Measurements from ENCODE around the gene NRXN3.

Gene NRXN3

GRCh38 chr14:79732911-79733655 lies 1562.9 kb downstream of the NRXN3 start:
- Histone ChIP-seq H3K27ac (ENCODE audit: poor library complexity, severe bottlenecking) (no peak overlapping the region), H3K4me1 (ENCODE audit: insufficient read depth, poor library complexity, severe bottlenecking) (no peaks in the 10 kb centered on the region), H3K36me3 (ENCODE audit: low read depth) (no peaks in the 10 kb centered on the region), H3K9me3 (ENCODE audit: severe bottlenecking) (no peaks in the 10 kb centered on the region), H3K27me3 (ENCODE audit: insufficient read depth, poor library complexity, severe bottlenecking) (no peaks in the 10 kb centered on the region), H3K4me3 (ENCODE audit: severe bottlenecking) (no peak overlapping the region)
- no peak for ATAC-seq (ENCODE audit: low read depth)
- DNase-seq (ENCODE audit: low spot score): no peak
- TF ChIP-seq CTCF (IDR thresholded peaks at IDR 0.05; ENCODE audit: poor library complexity, severe bottlenecking): no peak

- H3K4me3 ChIP-seq (ENCODE audit: severe bottlenecking): no peak overlapping the region
- no peaks in the 10 kb centered on the region for H3K27me3 ChIP-seq (ENCODE audit: insufficient read depth, poor library complexity, severe bottlenecking)
- H3K9me3 ChIP-seq (ENCODE audit: severe bottlenecking): no peaks in the 10 kb centered on the region
- no peak overlapping the region for H3K27ac ChIP-seq (ENCODE audit: poor library complexity, severe bottlenecking)
- no peak for TF ChIP-seq CTCF (IDR thresholded peaks at IDR 0.05; ENCODE audit: poor library complexity, severe bottlenecking)
- H3K36me3 ChIP-seq (ENCODE audit: low read depth): no peaks in the 10 kb centered on the region
- H3K4me1 ChIP-seq (ENCODE audit: insufficient read depth, poor library complexity, severe bottlenecking): no peaks in the 10 kb centered on the region
- ATAC-seq (ENCODE audit: low read depth): no peak
- DNase-seq (ENCODE audit: low spot score): no peak
Measured at GRCh38 chr14:79734151-79734550, 1564.0 kb downstream of the NRXN3 start.

GRCh38 chr14:79734656-79735055 lies 1564.5 kb downstream of the NRXN3 start:
- Histone ChIP-seq H3K27me3 (ENCODE audit: insufficient read depth, poor library complexity, severe bottlenecking) (no peaks in the 10 kb centered on the region), H3K36me3 (ENCODE audit: low read depth) (no peaks in the 10 kb centered on the region), H3K4me1 (ENCODE audit: insufficient read depth, poor library complexity, severe bottlenecking) (no peaks in the 10 kb centered on the region), H3K27ac (ENCODE audit: poor library complexity, severe bottlenecking) (no peak overlapping the region), H3K4me3 (ENCODE audit: severe bottlenecking) (no peak overlapping the region), H3K9me3 (ENCODE audit: severe bottlenecking) (no peaks in the 10 kb centered on the region)
- ATAC-seq (ENCODE audit: low read depth): no peak
- DNase-seq (ENCODE audit: low spot score): no peak
- no peak for TF ChIP-seq CTCF (IDR thresholded peaks at IDR 0.05; ENCODE audit: poor library complexity, severe bottlenecking)

- H3K36me3 ChIP-seq (ENCODE audit: low read depth): no peaks in the 10 kb centered on the region
- no peaks in the 10 kb centered on the region for H3K9me3 ChIP-seq (ENCODE audit: severe bottlenecking)
- ATAC-seq (ENCODE audit: low read depth): no peak
- DNase-seq (ENCODE audit: low spot score): no peak
- no peak overlapping the region for H3K27ac ChIP-seq (ENCODE audit: poor library complexity, severe bottlenecking)
- H3K4me3 ChIP-seq (ENCODE audit: severe bottlenecking): no peak overlapping the region
- TF ChIP-seq CTCF (IDR thresholded peaks at IDR 0.05; ENCODE audit: poor library complexity, severe bottlenecking): no peak
- H3K4me1 ChIP-seq (ENCODE audit: insufficient read depth, poor library complexity, severe bottlenecking): no peaks in the 10 kb centered on the region
- no peaks in the 10 kb centered on the region for H3K27me3 ChIP-seq (ENCODE audit: insufficient read depth, poor library complexity, severe bottlenecking)
Measured at GRCh38 chr14:79735121-79735520, 1564.9 kb downstream of the NRXN3 start.

GRCh38 chr14:79740066-79740601 lies 1570.0 kb downstream of the NRXN3 start:
- TF ChIP-seq CTCF (IDR thresholded peaks at IDR 0.05; ENCODE audit: poor library complexity, severe bottlenecking): no peak
- Histone ChIP-seq H3K27ac (ENCODE audit: poor library complexity, severe bottlenecking) (no peak overlapping the region), H3K4me3 (ENCODE audit: severe bottlenecking) (no peak overlapping the region), H3K9me3 (ENCODE audit: severe bottlenecking) (no peaks in the 10 kb centered on the region), H3K4me1 (ENCODE audit: insufficient read depth, poor library complexity, severe bottlenecking) (no peaks in the 10 kb centered on the region), H3K27me3 (ENCODE audit: insufficient read depth, poor library complexity, severe bottlenecking) (no peaks in the 10 kb centered on the region), H3K36me3 (ENCODE audit: low read depth) (no peaks in the 10 kb centered on the region)
- DNase-seq (ENCODE audit: low spot score) (no peak), ATAC-seq (ENCODE audit: low read depth) (no peak)

Measured in RWPE2 (cell line).